SJCRH30 (cell line): Measurements from ENCODE around the gene ROCK1. TPM values are rescaled to one million over a fixed set of nuclear protein-coding genes. Genes with fewer than 3 reads are reported as not detected.
A peak's percentile ranks its signal among the peaks of the same experiment; 100 is the strongest.

Source experiments
- DNase-seq, 2 experiments: peaks; one replicate each; pipeline ENCODE4 v3.0.0-alpha.2; 2015 to 2020
- H3K27ac ChIP-seq: fragments of 250-450 bp; sonication (Bioruptor Pico); 2 replicates; pipeline ENCODE4 v1.5.1; 2020; ENCODE audit warnings: mild to moderate bottlenecking, moderate library complexity
- H3K27me3 ChIP-seq: fragments of 250-450 bp; sonication (Bioruptor Pico); 2 replicates; pipeline ENCODE4 v1.5.1; 2020; ENCODE audit warnings: mild to moderate bottlenecking, moderate library complexity
- H3K36me3 ChIP-seq: fragments of 250-450 bp; sonication (Bioruptor Pico); 2 replicates; pipeline ENCODE4 v1.5.1; 2020; ENCODE audit warnings: mild to moderate bottlenecking, moderate library complexity
- H3K4me1 ChIP-seq: fragments of 250-450 bp; sonication (Bioruptor Pico); 2 replicates; pipeline ENCODE4 v1.5.1; 2020; ENCODE audit warnings: mild to moderate bottlenecking, moderate library complexity
- H3K4me3 ChIP-seq: fragments of 250-450 bp; sonication (Bioruptor Pico); 2 replicates; pipeline ENCODE4 v1.5.1; 2020; ENCODE audit warnings: mild to moderate bottlenecking, moderate library complexity
- H3K9me3 ChIP-seq: fragments of 250-450 bp; sonication (Bioruptor Pico); replicated peaks from 2 replicates; pipeline ENCODE4 v1.5.1; 2020; ENCODE audit warnings: mild to moderate bottlenecking, moderate library complexity
- total RNA-seq: library from RNA; depleted of rRNA; stranded (reverse); fragments of >200 nt; shearing (Covaris generic); gene quantifications from 2 replicates; pipeline ENCODE4 v1.2.3, GENCODE V29; 2014

ROCK1 gene
- total RNA-seq, 1 experiment from 2014 or later, result 24.1 TPM

DNA sequence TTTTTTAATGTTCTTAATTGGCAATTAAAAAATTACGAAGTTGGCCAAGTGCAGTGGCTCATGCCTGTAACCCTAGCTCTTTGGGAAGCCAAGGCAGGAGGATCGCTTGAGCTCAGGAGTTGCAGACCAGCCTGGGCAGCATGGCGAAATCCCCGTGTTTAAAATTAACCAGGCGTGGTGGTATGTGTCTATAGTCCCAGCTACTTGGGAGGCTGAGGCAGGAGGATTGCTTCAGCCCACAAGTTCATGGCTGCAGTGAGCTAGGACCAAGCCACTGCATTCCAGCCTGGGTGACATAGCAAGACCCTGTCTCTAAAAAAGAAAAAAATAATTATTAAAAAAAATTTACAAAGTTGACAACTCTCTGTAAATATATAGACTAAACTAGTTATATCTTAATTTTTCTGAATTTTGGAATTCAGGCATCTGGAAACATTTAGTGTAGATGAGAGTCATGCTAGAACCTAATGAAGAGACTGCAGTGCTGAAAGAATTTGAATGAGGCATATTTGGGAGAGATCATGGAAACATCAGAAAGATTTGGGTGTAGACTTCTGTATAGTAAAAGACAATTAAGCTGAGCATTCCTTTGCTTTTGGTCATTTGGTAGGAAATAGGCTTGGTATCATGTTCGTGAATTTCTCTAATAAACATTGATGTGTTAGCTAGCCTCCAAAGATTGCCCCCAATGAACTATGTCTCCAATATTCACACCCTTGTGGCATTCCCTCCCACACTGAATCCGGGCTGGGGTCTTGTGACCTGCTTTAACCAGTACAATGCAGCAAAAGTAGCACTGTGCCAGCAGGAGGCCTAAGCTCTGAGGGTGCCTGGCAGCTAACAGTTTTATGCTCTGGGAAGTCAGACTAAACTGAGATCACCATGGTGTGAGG is 4.2 kb upstream of the ROCK1 start:
- no peak overlapping the region for H3K4me3 ChIP-seq
- H3K4me1 ChIP-seq, result no peaks in the 10 kb centered on the region
- no peak for DNase-seq
- H3K27me3 ChIP-seq, result no peaks in the 10 kb centered on the region
- H3K36me3 ChIP-seq, result no peaks in the 10 kb centered on the region
- no peak overlapping the region for H3K27ac ChIP-seq
- no peaks in the 10 kb centered on the region for H3K9me3 ChIP-seq

- Histone ChIP-seq H3K27ac (no peak overlapping the region), H3K9me3 (no peaks in the 10 kb centered on the region), H3K36me3 (no peaks in the 10 kb centered on the region), H3K4me1 (no peaks in the 10 kb centered on the region), H3K27me3 (no peaks in the 10 kb centered on the region), H3K4me3 (peak overlapping the region; percentile 84)
- DNase-seq, result peak in 1 of 2 experiments; percentile 6
Observed at GRCh38 chr18:21112543-21113105, 1.0 kb upstream of the ROCK1 start.

- Histone ChIP-seq H3K36me3 (no peaks in the 10 kb centered on the region), H3K27me3 (no peaks in the 10 kb centered on the region), H3K27ac (no peak overlapping the region), H3K4me1 (no peaks in the 10 kb centered on the region), H3K9me3 (no peaks in the 10 kb centered on the region), H3K4me3 (peak overlapping the region; percentile 84)
- no peak for DNase-seq
Observed at GRCh38 chr18:21112140-21112473, 494 bp upstream of the ROCK1 start.

- DNase-seq, result peak; percentile 28 to 37
- peak overlapping the region; percentile 83 for H3K27ac ChIP-seq
Observed at GRCh38 chr18:21110713-21111345, 784 bp downstream of the ROCK1 start.

GRCh38 chr18:21109936-21110712 is 1.5 kb downstream of the ROCK1 start:
- Histone ChIP-seq H3K4me1 (no peaks in the 10 kb centered on the region), H3K9me3 (no peaks in the 10 kb centered on the region), H3K27me3 (no peaks in the 10 kb centered on the region), H3K4me3 (peak overlapping the region; percentile 84), H3K36me3 (no peaks in the 10 kb centered on the region), H3K27ac (no peak overlapping the region)
- no peak for DNase-seq

More at GRCh38 chr18:21110713-21111345, 784 bp downstream of the ROCK1 start:
- no peaks in the 10 kb centered on the region for H3K9me3 ChIP-seq
- no peaks in the 10 kb centered on the region for H3K27me3 ChIP-seq
- no peaks in the 10 kb centered on the region for H3K36me3 ChIP-seq
- H3K4me1 ChIP-seq, result no peaks in the 10 kb centered on the region
- peak overlapping the region; percentile 84 for H3K4me3 ChIP-seq

DNA sequence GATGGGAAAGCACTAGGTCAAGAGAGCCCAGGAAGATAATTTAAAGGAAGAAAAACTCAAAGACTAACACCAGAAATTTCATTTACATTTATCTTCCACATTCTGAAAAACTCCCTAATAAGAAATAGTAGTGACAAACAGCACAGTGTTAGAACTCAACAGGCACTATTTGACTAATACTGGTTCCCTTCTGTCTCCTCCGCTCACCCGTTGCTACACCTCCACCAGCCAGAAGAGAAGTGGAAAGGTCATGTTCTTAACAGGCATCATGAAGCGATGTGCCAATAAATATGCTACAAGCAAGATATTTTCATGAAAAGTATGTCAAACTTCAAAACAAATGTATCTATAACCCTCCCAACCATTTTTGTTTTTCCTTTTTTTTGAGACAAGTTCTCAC is 5.7 kb downstream of the ROCK1 start:
- H3K4me1 ChIP-seq, result no peaks in the 10 kb centered on the region
- H3K36me3 ChIP-seq, result no peaks in the 10 kb centered on the region
- no peak for DNase-seq
- H3K27me3 ChIP-seq, result no peaks in the 10 kb centered on the region
- H3K4me3 ChIP-seq, result no peak overlapping the region
- H3K27ac ChIP-seq, result no peak overlapping the region
- no peaks in the 10 kb centered on the region for H3K9me3 ChIP-seq

DNA sequence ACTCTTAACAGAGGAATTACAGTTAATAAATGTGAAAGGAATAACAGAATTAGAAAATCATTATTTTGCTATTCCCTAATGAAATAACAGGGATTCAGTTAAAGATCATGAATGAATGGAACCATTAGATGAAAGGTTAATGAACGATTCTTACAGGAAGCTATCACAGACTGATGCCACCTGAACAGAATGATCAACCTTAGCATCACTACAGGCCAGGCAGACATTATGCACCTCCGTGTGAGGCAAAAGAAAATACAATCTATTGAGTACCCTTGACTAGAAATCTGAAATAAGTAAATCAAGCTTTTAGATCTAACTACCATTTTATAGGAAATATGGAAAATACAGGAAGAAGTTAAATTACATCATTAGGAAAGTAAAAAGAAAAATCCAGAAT is 10.4 kb downstream of the ROCK1 start:
- no peak for DNase-seq

DNA sequence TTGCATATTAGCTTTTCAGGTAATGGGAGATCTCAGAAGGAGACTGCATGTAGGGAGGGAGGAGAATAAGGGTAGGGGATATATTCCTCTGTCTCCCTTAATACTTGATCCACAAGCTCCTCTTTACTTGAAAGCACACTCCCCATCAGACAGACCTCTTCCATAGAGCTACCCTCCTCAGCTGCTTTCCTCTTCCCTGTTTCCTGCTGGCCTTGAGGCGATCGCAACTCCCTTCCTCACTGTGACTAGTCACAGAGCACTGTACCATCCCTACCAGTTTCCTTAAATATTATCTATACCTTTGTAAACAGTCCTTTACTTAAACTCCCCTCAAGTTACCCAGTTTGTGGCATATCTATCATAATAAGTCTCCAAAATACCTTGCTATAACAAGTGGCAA is 10.9 kb downstream of the ROCK1 start:
- DNase-seq, result no peak
- Histone ChIP-seq H3K4me3 (no peak overlapping the region), H3K27me3 (no peaks in the 10 kb centered on the region), H3K9me3 (no peaks in the 10 kb centered on the region), H3K27ac (no peak overlapping the region), H3K4me1 (no peaks in the 10 kb centered on the region), H3K36me3 (no peaks in the 10 kb centered on the region)

More for the DNA sequence above, 10.4 kb downstream of the ROCK1 start:
- H3K4me3 ChIP-seq, result no peak overlapping the region
- no peaks in the 10 kb centered on the region for H3K4me1 ChIP-seq
- no peak overlapping the region for H3K27ac ChIP-seq
- no peaks in the 10 kb centered on the region for H3K9me3 ChIP-seq
- H3K36me3 ChIP-seq, result no peaks in the 10 kb centered on the region
- H3K27me3 ChIP-seq, result no peaks in the 10 kb centered on the region

- H3K4me1 ChIP-seq, result no peaks in the 10 kb centered on the region
- no peaks in the 10 kb centered on the region for H3K27me3 ChIP-seq
- H3K27ac ChIP-seq, result no peak overlapping the region
- H3K4me3 ChIP-seq, result no peak overlapping the region
- no peaks in the 10 kb centered on the region for H3K36me3 ChIP-seq
- H3K9me3 ChIP-seq, result no peaks in the 10 kb centered on the region
- DNase-seq, result no peak
Observed at GRCh38 chr18:21100146-21100545, 11.5 kb downstream of the ROCK1 start.

DNA sequence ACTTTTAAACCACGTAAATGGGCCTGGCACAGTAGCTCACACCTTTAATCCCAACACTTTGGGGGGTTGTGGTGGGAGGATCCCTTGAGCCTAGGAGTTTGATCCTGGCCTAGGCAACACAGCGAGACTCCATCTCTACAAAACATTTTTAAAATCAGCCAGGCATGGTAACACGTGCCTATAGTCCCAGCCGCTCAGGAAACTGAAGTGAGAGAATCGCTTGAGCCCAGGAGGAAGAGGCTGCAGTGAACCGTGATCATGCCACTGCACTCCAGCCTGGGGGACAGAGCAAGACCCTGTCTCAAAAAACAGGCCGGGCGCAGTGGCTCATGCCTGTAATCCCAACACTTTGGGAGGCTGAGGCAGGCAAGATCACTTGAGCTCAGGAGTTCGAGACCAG is 12.2 kb downstream of the ROCK1 start:
- DNase-seq, result no peak
- Histone ChIP-seq H3K4me1 (no peaks in the 10 kb centered on the region), H3K4me3 (no peak overlapping the region), H3K27ac (no peak overlapping the region), H3K36me3 (no peaks in the 10 kb centered on the region), H3K9me3 (no peaks in the 10 kb centered on the region), H3K27me3 (no peaks in the 10 kb centered on the region)

DNA sequence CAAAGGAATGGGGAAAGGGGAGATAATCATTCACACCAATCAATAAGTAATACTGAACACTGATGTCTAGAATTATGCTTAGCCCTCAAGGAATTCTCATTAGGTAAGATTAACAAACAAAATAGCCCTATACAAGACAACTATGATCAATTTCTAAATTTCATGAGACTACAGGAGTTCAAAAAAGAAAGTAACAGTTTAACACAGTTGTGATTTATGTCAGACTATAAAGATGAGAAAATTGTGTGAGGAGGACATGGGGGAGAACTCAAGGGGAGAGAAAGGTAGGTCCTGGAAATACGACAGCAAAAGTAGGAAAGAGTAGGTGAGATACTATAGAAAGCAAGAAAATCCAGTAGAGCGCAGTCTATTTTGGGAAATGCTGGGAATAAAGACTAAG is 14.9 kb downstream of the ROCK1 start:
- DNase-seq, result no peak
- Histone ChIP-seq H3K36me3 (no peaks in the 10 kb centered on the region), H3K4me1 (no peaks in the 10 kb centered on the region), H3K9me3 (no peaks in the 10 kb centered on the region), H3K27me3 (no peaks in the 10 kb centered on the region), H3K27ac (no peak overlapping the region), H3K4me3 (no peak overlapping the region)

- no peaks in the 10 kb centered on the region for H3K27me3 ChIP-seq
- no peak overlapping the region for H3K27ac ChIP-seq
- no peaks in the 10 kb centered on the region for H3K4me1 ChIP-seq
- H3K9me3 ChIP-seq, result no peaks in the 10 kb centered on the region
- H3K36me3 ChIP-seq, result no peaks in the 10 kb centered on the region
- no peak for DNase-seq
- no peak overlapping the region for H3K4me3 ChIP-seq
Observed at GRCh38 chr18:21093133-21093532, 18.5 kb downstream of the ROCK1 start.

GRCh38 chr18:21090680-21091079 is 20.9 kb downstream of the ROCK1 start:
- no peaks in the 10 kb centered on the region for H3K27me3 ChIP-seq

GRCh38 chr18:21085579-21086166 is 25.9 kb downstream of the ROCK1 start:
- H3K4me3 ChIP-seq, result no peak overlapping the region
- H3K36me3 ChIP-seq, result no peaks in the 10 kb centered on the region
- H3K4me1 ChIP-seq, result no peaks in the 10 kb centered on the region
- H3K9me3 ChIP-seq, result no peaks in the 10 kb centered on the region
- no peak overlapping the region for H3K27ac ChIP-seq
- no peak for DNase-seq
- H3K27me3 ChIP-seq, result no peaks in the 10 kb centered on the region

More at GRCh38 chr18:21090680-21091079, 20.9 kb downstream of the ROCK1 start:
- Histone ChIP-seq H3K36me3 (no peaks in the 10 kb centered on the region), H3K4me1 (no peaks in the 10 kb centered on the region), H3K27ac (no peak overlapping the region), H3K4me3 (no peak overlapping the region), H3K9me3 (no peaks in the 10 kb centered on the region)
- DNase-seq, result no peak
